NCI-H146 treated with DMSO at 0.1 percent for 48 hours (cell line): ENCODE data around the gene RNF208.

Source experiments
- DNase-seq: peaks from one replicate; lab custom pipeline; 2025; ENCODE audit not compliant: unreplicated experiment; lab: John Stamatoyannopoulos, UW

Gene RNF208

DNA sequence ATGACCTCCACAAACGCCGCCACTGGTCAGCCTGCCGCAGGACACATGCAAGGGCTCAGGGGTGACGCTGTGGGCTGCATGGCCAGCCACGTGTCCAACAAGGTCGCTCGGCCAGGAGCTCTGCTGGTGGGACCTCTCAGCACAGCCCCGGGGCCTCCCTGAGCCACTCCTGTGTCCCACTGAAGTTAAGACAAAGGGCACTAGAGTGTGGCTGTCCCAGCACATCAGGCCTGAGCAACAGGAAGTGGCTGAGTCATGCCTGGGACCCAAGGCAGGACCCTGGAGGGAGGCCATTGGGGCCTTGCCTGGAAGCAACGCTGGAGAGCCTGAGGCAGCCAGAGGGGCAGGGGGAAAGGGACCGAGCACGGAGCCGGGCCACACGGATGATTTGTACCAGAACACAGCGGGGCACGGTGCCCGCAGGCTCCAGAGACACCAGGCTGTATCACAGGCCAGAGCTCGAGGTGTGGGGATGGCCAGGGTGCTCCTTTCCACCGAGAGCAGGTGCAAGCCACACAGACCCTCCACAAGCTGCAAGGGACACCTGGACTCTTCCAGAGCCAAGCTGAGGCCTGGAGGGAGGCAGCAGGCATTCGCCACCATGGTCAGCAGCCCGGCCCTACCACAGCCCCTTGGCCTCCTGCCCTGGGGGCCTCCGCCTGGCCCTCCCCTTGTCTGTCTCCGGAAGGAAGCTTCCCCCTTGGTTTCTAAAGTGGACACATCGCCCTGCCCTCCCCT, 43.7 kb downstream of the RNF208 start:
- DNase-seq, result no peak

GRCh38 chr9:137176302-137177182, 45.5 kb downstream of the RNF208 start:
- peak; percentile 31 for DNase-seq

DNA sequence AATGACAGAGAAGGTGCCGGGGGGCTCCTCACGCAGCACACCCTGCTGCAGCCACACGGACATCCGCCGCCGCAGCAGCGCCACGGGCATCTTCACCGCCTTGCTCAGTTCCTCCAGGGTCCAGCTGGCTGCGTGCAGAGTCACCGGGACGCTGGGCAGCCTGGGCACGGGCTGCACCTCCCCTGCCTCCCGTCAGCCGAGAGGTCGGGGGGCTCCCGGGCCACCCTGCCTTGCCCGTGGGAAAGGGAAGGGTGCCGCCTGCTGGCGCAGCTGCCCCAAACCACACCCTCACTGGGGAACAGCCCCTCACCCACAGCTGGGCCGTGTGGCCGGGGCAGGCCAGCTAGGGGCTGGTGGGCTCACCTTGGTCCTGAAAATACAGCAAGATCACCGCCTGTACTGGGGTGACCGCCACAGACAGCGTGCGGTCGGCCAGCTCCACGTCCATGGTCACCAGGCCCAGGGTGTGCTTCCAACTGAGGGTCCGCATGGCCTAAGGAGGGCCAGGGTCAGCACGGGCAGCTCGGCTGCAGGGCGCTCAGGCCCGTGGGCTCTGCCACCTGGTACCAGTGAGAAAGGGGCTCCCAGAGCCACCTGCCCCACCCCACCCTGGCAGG, 46.6 kb downstream of the RNF208 start:
- DNase-seq, result no peak

GRCh38 chr9:137174722-137175293, 47.2 kb downstream of the RNF208 start:
- peak; percentile 39 for DNase-seq

DNA sequence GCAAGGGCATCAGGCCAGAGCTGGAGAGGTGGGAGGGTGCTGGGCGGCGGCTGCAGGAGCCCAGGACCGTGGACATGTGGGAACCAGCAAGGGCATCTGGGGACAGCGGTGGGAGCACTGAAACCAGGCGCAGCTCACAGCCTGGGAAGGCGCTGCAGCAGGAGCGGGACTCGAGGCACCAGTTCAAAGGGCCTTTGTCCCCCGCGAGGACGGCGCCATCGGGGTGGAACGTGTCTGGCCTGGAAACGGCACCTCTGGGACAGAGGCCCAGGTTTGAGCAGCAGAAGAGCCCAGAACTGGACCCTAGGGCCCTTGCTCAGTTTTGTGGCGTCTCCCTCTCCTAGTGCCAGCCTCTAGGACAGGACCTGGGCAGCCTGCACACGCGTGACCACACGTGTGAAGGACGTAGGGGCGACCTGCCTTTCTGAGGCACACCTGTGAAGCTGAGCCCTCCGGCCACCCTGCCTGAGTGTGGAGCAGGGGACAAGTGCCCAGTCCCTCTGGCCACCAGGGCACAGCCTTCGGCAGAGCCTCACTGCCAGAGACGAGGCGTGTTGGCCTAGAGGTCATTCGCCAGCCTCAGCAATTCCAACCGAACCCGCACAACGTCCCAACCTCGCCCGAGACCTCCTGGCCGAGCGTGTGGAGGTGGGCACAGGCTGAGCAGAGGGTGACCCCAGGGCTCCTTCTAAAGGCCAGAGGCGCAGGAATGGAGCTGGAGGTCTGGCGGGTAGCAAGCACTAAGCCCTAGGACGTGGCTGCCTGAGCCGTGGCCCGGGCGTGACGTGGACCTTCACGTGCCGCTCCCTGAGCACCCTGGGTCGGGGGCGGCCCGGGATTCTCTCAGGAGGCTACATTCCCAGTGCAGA, 48.0 kb downstream of the RNF208 start:
- no peak for DNase-seq

DNA sequence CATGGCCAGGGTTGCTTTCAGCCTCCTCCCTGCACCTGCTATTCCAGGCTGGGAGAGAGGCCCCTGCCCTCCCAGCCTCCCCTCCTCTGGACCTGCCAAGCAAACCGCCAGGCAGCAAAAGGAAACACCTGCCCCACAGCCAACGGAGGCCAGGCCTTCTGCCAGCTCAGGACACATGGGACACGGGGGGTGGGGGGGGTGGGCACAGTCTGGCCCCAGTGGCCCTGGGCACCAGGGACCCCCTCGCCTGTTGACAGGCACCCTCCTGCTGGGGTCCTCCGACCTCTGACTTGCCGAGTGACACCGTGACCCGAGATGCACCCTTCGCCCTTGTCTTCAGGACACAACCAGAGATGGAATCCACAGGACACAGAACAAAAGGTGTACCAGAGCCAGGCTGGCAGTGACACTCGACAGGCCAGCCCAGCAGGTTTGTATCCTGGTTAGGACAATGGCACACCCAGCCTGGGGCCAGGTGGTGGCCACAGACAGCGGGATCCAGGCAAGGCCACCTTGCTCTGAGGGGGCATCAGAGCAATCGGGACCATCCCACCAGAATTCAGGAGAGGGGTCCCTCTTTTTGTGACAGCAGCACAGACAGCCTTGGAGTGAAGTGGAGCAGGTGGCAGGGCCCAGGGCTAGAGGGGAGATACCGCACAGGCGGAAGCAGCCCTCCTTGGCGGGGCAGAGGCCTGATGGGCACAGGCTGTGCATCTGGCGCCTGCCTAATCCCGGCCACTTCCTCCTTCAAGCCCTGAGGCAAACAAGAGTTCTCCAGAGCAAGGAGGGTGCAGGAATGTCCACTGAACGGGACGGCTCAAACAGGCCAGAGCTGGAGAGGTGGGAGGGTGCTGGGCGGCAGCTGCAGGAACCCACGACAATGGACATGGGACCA, 48.9 kb downstream of the RNF208 start:
- no peak for DNase-seq

- no peak for DNase-seq
These were observed 50.7 kb downstream of the RNF208 start for GRCh38 chr9:137171149-137171900.

- no peak for DNase-seq
These were observed 51.4 kb downstream of the RNF208 start for GRCh38 chr9:137170486-137171148.
